Measurements from ENCODE around the gene ALPP.

DNA sequence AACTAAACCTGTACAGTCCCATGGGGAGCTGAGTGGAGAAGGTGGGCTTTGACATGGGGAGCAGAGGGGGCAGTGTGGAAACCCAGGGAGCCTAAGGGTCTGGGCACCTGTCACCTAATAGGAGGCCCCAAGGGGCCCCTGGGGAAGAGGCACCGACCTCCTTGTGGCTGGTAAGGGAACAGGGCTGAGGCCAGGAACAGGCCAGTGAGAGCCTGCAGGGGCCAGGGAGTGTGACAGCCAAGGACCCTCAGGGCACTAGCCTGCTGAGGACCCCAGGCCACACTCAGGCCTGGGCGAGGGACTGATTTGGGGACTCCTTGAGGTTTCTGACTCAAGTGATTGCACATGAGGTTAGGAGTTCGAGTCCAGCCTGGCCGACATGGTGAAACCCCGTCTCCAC, 24.5 kb upstream of the ALPP start:
- TF ChIP-seq, protein P1, sequence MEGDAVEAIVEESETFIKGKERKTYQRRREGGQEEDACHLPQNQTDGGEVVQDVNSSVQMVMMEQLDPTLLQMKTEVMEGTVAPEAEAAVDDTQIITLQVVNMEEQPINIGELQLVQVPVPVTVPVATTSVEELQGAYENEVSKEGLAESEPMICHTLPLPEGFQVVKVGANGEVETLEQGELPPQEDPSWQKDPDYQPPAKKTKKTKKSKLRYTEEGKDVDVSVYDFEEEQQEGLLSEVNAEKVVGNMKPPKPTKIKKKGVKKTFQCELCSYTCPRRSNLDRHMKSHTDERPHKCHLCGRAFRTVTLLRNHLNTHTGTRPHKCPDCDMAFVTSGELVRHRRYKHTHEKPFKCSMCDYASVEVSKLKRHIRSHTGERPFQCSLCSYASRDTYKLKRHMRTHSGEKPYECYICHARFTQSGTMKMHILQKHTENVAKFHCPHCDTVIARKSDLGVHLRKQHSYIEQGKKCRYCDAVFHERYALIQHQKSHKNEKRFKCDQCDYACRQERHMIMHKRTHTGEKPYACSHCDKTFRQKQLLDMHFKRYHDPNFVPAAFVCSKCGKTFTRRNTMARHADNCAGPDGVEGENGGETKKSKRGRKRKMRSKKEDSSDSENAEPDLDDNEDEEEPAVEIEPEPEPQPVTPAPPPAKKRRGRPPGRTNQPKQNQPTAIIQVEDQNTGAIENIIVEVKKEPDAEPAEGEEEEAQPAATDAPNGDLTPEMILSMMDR (IDR thresholded peaks at IDR 0.05) = no peak
- TF ChIP-seq POLR2AphosphoS5 (IDR thresholded peaks at IDR 0.05) (no peak), POLR2A (IDR thresholded peaks at IDR 0.05) (no peak)
